HG02759 (cell line): ENCODE data around the gene FOXL3.
"Not testable (repeated sequence)": the region's sequence is repeated elsewhere in the genome, so short reads cannot be mapped to it uniquely, and the experiment has no call there.

ENCODE experiments used
- ATAC-seq: cut with Tn5 transposase; IDR thresholded peaks from one replicate; pipeline ENCODE4 v1.9.1; 2021; ENCODE audit warnings: mild to moderate bottlenecking, moderate library complexity; ENCODE audit not compliant: unreplicated experiment

Gene FOXL3

DNA sequence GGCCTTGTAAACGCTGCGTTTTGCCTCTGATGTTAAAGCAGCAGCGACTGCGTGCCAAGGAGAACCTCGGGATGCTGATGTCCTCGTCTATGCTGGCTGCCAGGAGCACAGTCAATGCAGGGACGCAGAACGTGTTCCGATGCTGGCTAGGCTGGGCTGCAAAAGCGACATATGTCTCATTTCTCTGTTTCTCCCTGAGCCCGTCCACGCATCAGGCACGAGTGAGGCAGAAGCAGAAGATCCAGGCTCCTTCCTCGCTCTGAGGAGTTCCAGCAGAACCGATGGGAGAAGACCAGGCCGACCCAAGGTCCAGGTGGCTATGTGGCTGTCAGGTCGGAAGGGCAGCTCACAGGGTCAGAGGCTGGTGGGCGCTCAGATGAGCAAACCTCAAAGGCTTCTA is 3.7 kb upstream of the FOXL3 start:
- ATAC-seq, result no peak

GRCh38 chr7:288671-289101 is 1.3 kb upstream of the FOXL3 start:
- ATAC-seq, result no peak

DNA sequence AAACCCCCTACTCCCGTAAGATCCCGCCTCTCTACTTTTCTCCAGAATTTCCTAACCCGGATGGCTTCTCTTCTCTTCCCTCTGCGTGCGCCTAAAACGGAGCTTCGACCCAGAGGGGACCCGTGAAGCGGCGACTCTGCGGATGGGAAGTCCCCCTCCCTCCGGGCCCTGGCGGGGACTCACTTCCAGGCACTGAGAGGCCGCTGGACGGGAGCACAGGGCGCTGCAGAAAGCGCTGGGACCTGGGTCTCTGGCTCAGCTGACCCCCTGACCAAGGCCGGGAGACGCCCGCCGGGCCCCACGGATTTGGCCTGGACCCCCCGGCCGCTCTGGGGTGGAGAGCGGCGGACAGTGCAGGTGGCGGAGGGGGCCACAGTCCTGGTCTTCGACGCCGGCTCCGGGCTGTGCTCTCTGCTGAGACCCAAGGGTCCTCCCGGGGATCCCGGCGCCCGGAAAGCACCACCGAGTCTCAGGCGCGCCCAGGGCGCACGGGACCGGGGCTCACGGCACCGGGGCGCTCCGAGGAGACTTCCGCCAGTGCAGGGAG is 688 bp upstream of the FOXL3 start:
- ATAC-seq, result no peak

DNA sequence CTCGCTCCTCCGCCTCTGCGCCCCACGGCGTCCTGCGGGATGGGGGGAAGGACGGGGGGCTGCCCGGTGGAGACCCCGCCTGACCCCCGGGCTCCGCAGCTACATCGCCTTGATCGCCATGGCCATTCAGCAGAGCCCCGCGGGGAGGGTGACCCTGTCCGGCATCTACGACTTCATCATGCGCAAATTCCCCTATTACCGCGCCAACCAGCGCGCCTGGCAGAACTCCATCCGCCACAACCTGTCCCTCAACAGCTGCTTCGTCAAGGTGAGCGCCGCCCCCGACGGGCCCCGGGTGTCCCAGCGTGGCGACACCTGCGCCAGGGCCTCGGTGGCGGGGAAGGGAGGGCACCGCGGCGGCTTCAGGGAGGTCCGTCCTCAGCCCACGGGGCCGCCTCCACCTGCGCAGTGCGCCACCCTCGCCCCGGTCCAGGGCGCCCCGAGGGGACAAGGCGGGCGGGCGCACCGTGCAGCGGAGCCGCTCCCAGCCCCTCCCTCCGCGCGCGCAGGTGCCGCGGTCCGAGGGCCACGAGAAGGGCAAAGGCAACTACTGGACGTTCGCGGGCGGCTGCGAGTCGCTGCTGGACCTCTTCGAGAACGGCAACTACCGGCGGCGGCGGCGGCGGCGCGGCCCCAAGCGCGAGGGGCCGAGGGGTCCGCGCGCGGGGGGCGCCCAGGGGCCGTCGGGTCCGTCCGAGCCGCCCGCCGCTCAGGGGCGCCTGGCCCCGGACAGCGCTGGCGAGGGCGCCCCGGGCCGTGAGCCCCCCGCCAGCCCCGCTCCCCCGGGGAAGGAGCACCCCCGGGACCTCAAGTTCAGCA is 793 bp downstream of the FOXL3 start:
- no peak for ATAC-seq

DNA sequence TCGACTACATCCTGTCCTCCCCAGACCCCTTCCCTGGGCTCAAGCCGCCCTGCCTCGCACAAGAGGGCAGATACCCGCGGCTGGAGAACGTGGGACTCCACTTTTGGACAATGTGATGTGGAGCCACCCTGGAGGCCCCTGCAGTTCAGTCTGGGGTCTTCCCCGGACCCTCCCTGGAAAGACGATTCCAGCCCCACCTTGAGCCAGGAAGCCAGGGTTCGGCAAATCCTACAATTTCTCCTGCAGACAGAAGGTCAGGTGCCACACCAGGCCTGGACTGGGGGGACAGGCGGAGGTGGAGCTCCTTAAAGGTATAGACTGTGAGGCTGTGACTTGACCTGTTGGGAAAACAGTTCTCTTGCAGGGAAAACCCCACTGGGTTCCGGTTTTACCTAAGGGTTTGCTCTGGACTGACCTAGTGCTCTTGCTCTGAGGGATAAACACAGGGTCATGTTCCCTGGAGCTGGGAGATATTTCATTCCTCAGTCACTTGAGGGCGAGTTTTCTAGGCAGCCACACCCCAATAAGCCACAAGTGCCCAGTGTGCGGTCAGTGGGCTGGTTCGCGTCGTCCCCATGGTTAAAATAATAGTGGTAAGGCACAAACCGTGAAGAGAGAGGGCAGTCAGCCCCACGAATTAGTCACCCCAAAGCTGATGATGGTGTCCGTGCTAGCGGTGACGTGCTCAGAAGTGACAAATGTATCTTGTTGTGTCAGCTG is 1.6 kb downstream of the FOXL3 start:
- no peak for ATAC-seq

- ATAC-seq, result no peak
These were observed 2.3 kb downstream of the FOXL3 start for GRCh38 chr7:292226-292625.

GRCh38 chr7:292826-293225 is 2.9 kb downstream of the FOXL3 start:
- no peak for ATAC-seq

- ATAC-seq, result no peak
These were observed 3.9 kb downstream of the FOXL3 start for GRCh38 chr7:293681-294439.

GRCh38 chr7:294440-295154 is 4.6 kb downstream of the FOXL3 start:
- no peak for ATAC-seq

GRCh38 chr7:295155-296154 is 5.5 kb downstream of the FOXL3 start:
- no peak for ATAC-seq

GRCh38 chr7:296373-296945 is 6.5 kb downstream of the FOXL3 start:
- no peak for ATAC-seq

DNA sequence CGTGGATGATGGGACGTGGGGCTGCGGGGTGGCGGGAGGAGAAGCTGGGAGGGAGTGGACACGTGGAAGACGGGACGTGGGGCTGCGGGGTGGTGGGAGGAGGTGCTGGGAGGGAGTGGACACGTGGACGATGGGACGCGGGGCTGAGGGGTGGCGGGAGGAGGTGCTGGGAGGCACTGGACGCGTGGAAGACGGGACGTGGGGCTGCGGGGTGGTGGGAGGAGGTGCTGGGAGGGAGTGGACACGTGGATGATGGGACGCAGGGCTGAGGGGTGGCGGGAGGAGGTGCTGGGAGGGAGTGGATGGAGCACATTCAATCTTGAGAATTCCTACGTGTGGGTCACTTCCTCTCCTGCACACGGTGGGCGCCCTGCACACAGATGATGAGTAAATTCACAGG is 7.2 kb downstream of the FOXL3 start:
- not testable (repeated sequence) for ATAC-seq

DNA sequence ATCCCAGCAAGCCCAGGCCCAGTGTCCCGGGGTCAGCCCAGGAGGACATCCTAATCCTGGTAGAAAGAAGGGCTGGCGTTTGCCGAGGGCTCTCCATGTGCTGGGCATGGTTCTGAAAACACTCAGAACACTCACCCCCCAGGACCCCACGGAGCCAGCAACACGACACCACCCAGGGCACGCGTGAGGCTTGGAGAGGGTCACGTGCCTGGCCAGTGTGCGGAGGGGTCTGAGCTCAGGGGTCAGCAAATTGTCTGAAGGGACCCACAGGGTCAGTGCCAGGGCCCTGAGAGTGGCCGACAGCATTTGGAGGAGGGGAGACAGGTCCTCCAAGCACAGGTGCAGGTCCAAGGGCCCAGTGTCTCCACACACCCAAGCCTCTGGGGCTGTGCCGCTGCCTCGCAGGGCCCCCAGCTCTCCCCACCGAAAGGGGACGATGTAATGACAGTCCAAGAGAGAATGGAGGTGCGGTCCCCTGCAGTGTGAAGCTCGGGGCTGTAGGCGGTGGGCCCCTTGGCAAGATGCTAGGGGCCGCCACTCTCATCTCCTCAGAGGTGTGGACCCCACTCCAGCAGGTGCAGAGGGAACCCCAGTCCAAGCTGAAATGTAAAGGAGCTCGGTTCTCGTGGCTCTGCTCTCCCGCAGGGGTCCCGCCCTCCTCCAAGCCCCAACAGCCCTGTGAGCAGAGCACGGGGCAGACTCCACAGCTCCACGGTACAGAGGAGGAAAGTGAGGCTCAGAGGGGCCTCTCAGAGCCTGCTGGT is 7.8 kb downstream of the FOXL3 start:
- ATAC-seq, result no peak

DNA sequence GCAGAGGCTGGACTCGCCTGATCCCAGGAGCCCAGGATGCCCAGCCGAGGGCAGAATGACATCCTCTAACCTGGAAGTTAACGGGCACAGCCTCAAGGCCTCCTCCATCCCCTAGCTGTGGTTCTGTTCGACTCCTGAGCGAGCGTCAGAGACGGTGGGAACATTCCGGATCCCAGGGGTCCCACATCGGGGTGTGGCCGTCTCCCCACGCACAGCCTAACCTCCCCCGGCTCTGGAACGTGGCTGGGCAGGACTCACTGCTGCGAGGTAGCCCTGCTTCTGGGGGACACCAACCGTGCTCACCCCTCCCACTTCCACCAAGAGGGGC is 8.4 kb downstream of the FOXL3 start:
- ATAC-seq, result no peak

GRCh38 chr7:298743-299142 is 8.8 kb downstream of the FOXL3 start:
- no peak for ATAC-seq

GRCh38 chr7:299169-299568 is 9.2 kb downstream of the FOXL3 start:
- ATAC-seq, result no peak

DNA sequence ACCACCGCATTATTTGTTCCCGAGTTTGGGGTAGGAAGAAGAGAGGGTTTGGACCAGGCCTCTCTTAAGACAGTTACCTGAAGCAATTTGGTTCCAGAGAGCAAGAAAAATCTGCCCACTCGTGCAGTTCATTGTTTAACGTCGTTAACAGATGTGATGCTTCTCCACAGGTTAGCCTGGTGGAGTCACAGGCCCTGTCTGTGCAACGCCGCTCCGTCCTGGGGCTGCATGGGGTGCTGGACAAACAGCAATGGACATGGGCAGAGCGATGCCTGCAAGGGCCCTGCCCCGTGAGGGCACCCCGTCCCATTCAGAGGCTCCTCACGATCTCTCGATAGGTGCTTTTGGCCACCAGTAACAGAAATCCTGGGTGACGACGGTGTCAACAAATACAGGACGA is 9.7 kb downstream of the FOXL3 start:
- ATAC-seq, result no peak

- no peak for ATAC-seq
These were observed 10.1 kb downstream of the FOXL3 start for GRCh38 chr7:300048-300447.
